ENCODE data around the gene HIVEP3.

HIVEP3 gene

DNA sequence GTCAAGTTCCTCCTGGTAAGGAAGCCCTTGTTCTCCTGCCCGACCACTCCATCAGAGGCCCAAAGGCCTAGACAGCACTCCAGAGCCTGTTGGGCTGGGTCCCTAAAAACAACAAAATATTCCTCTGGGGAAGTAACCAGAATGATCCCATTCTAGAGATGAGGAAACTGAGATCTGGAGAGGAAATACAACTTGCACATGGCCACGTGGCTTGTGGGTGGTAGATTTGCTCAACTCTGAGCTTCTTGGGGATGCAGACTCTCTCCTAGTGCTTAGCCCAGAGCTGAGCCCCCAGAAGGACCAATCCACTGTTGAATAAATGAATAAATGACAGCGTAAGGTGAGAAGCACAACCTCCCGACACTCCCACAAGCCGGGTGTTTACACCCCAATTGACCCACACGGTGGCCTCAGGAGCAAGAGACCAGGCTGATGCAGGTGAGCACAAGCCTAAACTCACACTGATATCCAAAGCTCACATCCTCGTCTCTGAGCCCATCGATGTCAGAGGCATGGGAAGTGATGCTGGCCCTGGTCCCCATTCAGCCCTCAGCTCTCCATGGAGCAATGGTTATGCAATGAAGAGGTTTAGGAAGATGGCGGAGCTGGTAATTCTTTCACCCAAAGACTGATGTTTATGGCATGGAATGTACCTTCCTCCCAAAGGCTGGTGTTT is 261.8 kb downstream of the HIVEP3 start:
- Mint-ChIP-seq H3K4me1 (peaks cover 70% of the 10 kb centered on the region), H3K27me3 (no peaks in the 10 kb centered on the region), H3K9me3 (no peaks in the 10 kb centered on the region), H3K4me3 (peak overlapping the region; percentile 83), H3K36me3 (peaks cover 33% of the 10 kb centered on the region), H3K27ac (peak overlapping the region; percentile 91)

GRCh38 chr1:41656068-41656467 is 262.7 kb downstream of the HIVEP3 start:
- Mint-ChIP-seq H3K36me3 (peaks cover 33% of the 10 kb centered on the region), H3K27ac (peak overlapping the region; percentile 91), H3K4me1 (peaks cover 72% of the 10 kb centered on the region), H3K4me3 (peak overlapping the region; percentile 83), H3K9me3 (no peaks in the 10 kb centered on the region), H3K27me3 (no peaks in the 10 kb centered on the region)

- Mint-ChIP-seq H3K4me3 (peak overlapping the region; percentile 83), H3K27ac (peak overlapping the region; percentile 59), H3K4me1 (peaks cover 75% of the 10 kb centered on the region), H3K9me3 (no peaks in the 10 kb centered on the region), H3K27me3 (no peaks in the 10 kb centered on the region), H3K36me3 (peaks cover 29% of the 10 kb centered on the region)
Observed at GRCh38 chr1:41655632-41656031, 263.1 kb downstream of the HIVEP3 start.

DNA sequence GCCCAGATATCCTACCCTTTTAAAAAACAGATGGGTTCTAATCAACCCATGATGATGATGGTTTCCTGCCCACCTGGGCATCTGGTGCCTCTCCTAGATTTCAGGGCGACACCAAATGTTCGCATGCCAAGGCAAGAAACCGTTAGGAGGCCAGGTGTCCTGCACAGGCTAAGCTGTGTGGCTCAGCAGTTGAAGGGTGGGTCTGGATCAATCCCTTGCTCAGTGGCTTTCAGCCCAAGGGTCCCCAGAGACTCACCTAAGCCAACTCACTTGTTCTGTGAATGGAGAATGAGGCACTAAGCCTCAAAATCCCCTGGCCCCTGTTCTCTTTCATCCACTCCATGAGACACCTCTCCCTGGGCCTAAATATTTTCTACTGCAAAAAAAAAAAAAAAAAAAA is 265.1 kb downstream of the HIVEP3 start:
- H3K4me3 Mint-ChIP-seq = peak overlapping the region; percentile 8
- H3K9me3 Mint-ChIP-seq = no peaks in the 10 kb centered on the region
- peaks cover 26% of the 10 kb centered on the region for H3K36me3 Mint-ChIP-seq
- H3K4me1 Mint-ChIP-seq = peaks cover 78% of the 10 kb centered on the region
- H3K27ac Mint-ChIP-seq = no peak overlapping the region
- H3K27me3 Mint-ChIP-seq = no peaks in the 10 kb centered on the region

DNA sequence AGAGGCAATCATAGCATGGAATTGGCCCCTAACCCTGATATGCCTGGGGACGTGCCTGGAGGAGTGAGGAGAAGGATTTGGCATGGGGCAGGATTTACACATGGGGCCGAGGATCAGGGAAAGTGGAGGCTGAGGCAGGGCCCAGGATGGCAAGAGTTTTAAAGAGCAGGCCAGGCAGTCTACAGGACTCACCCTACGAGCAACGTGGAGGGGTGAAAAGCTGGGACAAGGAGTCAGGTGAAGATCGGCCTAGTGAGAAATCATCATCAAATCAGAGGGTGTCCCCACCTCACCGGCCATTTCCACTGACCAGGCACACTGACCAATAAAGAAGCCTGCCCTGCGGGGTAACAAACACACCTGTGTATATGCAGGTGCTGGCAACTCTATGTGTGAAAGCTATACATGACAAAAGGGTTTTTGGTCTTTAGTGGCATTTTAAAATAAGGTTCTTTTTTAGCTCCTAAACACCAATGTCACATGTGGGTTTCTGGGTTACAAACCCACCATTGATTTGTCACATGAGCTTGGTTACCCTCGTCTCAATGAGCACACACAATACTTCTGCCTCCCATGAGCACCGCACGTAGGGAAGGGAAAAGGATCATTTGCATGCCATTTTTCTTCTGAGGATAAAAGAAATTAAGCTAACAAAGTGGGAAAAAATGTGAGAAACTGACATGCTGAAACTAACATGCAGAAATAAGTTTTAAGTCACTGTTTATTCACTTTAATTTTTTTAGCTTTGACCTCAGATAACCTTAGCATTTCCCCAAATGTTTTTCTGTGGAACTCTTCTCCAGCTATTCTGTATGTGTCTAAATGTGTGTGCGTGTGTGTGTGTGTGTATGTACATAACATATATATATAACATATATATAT is 266.1 kb downstream of the HIVEP3 start:
- no peak overlapping the region for H3K27ac Mint-ChIP-seq

GRCh38 chr1:41650028-41650880 is 268.5 kb downstream of the HIVEP3 start:
- peaks cover 62% of the 10 kb centered on the region for H3K4me1 Mint-ChIP-seq
- no peaks in the 10 kb centered on the region for H3K9me3 Mint-ChIP-seq

More for the DNA sequence above, 266.1 kb downstream of the HIVEP3 start:
- H3K4me1 Mint-ChIP-seq = peaks cover 71% of the 10 kb centered on the region
- no peaks in the 10 kb centered on the region for H3K9me3 Mint-ChIP-seq
- H3K36me3 Mint-ChIP-seq = peaks cover 25% of the 10 kb centered on the region
- peak overlapping the region; percentile 57 for H3K4me3 Mint-ChIP-seq
- H3K27me3 Mint-ChIP-seq = no peaks in the 10 kb centered on the region

DNA sequence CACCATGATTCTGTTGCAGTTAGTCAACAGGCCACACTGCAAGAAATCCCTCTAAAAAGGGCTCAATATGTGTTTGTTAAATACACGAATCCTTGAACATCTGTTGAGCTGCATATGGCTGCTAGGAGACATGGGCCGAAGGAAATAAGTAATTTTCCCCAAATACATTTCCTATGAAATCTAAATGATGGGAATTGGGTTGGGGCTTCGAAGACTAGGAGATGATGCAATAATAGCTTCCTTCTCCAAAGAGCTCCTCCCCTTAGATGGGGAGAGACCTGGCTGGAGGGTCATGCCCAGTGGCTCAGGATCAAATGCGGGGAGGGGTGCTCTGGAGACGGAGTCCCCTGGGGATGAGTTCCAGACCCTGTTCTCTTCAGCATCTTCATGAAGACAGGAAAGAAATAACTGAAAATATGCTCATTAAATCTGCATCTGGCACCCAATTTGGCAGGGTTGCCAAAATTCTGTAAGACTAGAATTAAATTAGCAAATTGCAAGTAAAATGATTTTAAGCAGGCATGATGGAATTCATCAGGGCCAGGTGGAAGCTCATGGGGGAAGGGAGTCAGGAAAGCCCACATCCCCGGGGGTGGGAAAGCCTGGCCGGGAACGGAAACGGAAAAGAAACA is 269.2 kb downstream of the HIVEP3 start:
- Mint-ChIP-seq H3K27ac (peak overlapping the region; percentile 87), H3K9me3 (no peaks in the 10 kb centered on the region), H3K4me3 (peak overlapping the region; percentile 67), H3K36me3 (peaks cover 18% of the 10 kb centered on the region), H3K4me1 (peaks cover 56% of the 10 kb centered on the region), H3K27me3 (no peaks in the 10 kb centered on the region)

More at GRCh38 chr1:41650028-41650880, 268.5 kb downstream of the HIVEP3 start:
- H3K27me3 Mint-ChIP-seq = no peaks in the 10 kb centered on the region
- H3K36me3 Mint-ChIP-seq = peaks cover 23% of the 10 kb centered on the region
- H3K27ac Mint-ChIP-seq = peak overlapping the region; percentile 85
- H3K4me3 Mint-ChIP-seq = peak overlapping the region; percentile 49

DNA sequence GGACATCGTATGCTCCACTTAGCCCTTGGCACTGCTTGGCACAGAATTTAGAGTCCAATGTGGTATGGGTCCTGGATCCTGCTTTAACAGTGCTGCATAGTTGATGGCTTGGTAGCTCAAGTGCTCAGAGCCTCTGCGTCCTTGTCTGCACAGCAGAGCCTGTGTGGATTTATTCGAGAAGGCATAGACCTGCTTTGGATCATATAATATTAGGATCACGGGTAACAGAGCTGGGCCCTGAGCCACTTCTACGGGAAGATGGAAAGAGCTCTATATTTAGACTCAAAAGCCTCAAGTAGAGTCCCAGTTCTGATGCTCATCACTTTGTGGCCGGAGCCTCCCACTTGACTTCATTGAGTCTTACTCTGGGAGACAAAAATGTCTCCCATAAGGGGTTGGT is 269.9 kb downstream of the HIVEP3 start:
- Mint-ChIP-seq H3K36me3 (peaks cover 17% of the 10 kb centered on the region), H3K27me3 (no peaks in the 10 kb centered on the region), H3K4me1 (peaks cover 52% of the 10 kb centered on the region)

DNA sequence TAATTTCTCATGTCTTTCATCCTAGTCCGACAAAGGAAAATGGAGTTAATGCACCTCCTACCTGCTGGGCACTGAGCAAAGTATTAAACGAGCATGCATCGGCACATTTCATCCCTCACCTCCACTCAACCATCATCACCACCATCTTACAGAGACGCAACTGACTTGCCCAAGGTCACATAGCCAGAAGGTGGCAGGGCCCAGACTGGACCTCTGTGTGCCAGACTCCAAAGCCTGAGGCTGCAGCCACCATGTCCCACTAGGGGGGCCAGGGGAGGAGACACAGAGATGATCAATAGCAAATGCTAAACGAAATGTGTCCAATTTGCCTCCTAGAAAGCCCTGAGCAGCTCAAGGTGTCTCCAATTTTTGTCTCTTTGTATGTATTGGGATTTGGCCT is 270.5 kb downstream of the HIVEP3 start:
- H3K36me3 Mint-ChIP-seq = peaks cover 16% of the 10 kb centered on the region
- no peaks in the 10 kb centered on the region for H3K27me3 Mint-ChIP-seq
- peak overlapping the region; percentile 8 for H3K4me3 Mint-ChIP-seq
- no peaks in the 10 kb centered on the region for H3K9me3 Mint-ChIP-seq
- H3K27ac Mint-ChIP-seq = no peak overlapping the region
- peaks cover 45% of the 10 kb centered on the region for H3K4me1 Mint-ChIP-seq

More for the DNA sequence above, 269.9 kb downstream of the HIVEP3 start:
- Mint-ChIP-seq H3K27ac (no peak overlapping the region), H3K9me3 (no peaks in the 10 kb centered on the region), H3K4me3 (no peak overlapping the region)

GRCh38 chr1:41647221-41648135 is 271.2 kb downstream of the HIVEP3 start:
- no peaks in the 10 kb centered on the region for H3K9me3 Mint-ChIP-seq
- peaks cover 43% of the 10 kb centered on the region for H3K4me1 Mint-ChIP-seq
- peaks cover 16% of the 10 kb centered on the region for H3K36me3 Mint-ChIP-seq
- H3K4me3 Mint-ChIP-seq = no peak overlapping the region
- H3K27me3 Mint-ChIP-seq = no peaks in the 10 kb centered on the region
- no peak overlapping the region for H3K27ac Mint-ChIP-seq

- H3K4me3 Mint-ChIP-seq = no peak overlapping the region
- peaks cover 36% of the 10 kb centered on the region for H3K4me1 Mint-ChIP-seq
- peak overlapping the region; percentile 77 for H3K27ac Mint-ChIP-seq
- H3K36me3 Mint-ChIP-seq = peaks cover 14% of the 10 kb centered on the region
- no peaks in the 10 kb centered on the region for H3K27me3 Mint-ChIP-seq
- H3K9me3 Mint-ChIP-seq = no peaks in the 10 kb centered on the region
Observed at GRCh38 chr1:41646186-41646585, 272.5 kb downstream of the HIVEP3 start.

- Mint-ChIP-seq H3K27me3 (no peaks in the 10 kb centered on the region), H3K36me3 (peaks cover 14% of the 10 kb centered on the region), H3K4me3 (no peak overlapping the region), H3K27ac (peak overlapping the region; percentile 80), H3K4me1 (peaks cover 27% of the 10 kb centered on the region), H3K9me3 (no peaks in the 10 kb centered on the region)
Observed at GRCh38 chr1:41645062-41645461, 273.7 kb downstream of the HIVEP3 start.

DNA sequence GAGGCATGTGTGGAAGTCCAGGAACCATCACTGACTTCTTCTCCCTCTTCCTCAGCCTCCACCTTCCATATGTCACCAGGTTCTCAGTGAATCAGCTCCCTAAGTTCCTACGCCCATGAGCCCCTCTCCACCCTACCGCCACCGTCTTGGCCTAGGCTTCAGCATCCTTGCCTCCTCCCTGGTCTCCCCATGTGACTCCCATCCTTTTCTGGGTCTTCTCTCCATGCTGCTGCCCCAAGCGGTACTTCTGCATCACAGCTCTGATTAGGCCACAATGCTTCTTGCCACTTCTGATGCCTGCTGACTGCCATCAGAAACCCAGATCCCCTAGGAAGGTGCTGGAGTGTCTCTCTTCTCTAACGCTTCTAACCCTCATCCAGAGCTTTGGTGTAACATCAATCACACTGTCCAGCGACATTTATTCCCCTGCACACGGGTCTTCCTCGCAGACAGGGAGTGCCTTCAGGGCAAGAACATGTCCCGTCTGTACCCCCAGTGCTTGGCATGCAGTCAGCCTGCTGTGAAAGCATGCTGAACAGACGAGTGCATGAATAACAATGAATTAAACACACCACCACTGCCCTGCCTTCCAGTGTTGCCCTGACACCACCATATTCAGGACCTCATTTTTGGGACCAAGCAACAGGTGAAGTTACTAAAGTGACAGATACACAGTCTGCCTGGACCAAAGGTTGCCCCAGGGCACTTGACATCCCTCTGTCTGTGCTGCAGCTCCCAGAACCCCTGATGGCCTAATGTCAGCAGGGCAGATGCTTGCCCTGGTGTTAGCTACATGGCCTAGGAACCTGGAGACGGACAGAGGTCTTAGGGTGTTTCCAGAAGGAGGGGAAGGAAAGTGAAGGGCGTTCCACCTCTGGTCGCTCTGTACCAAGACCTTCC is 275.6 kb downstream of the HIVEP3 start:
- no peak overlapping the region for H3K27ac Mint-ChIP-seq
- H3K36me3 Mint-ChIP-seq = peaks cover 19% of the 10 kb centered on the region
- no peak overlapping the region for H3K4me3 Mint-ChIP-seq

More for the DNA sequence above, 275.6 kb downstream of the HIVEP3 start:
- Mint-ChIP-seq H3K4me1 (peaks cover 14% of the 10 kb centered on the region), H3K9me3 (peaks cover 5% of the 10 kb centered on the region), H3K27me3 (no peaks in the 10 kb centered on the region)

Measured in activated naive CD4-positive, alpha-beta T cell treated with anti-CD3 and anti-CD28 coated beads, Interleukin-2, amount 50 U/mL, for 24 hours (primary cell).